Activated gamma-delta T cell treated with Interleukin-2 at 50 U/mL for 16 hours (primary cell): Measurements from ENCODE around the gene HOXB6.

Experiments
- DNase-seq: peaks from one replicate; pipeline ENCODE4 v3.0.0-alpha.2; 2020

HOXB6 gene

DNA sequence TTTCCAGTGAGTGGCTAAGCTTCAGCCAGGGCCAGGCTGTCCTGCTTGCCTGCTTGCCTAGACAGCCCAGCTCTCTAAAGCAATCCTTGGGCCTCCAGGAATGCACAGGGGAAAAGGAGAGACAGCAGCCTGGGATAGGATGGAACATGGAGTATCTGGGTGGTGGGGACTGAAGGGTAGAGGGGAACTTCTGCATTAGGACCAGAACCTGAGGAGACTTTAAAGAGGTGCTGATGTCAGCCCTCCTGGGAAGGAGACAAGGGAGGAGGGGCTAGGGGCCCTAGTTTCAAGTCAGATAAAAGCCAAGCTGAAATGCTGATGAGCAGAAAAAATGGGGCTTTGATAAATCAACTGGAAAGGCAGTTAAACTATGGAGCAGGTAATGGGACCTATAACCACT is 4.2 kb upstream of the HOXB6 start:
- no peak for DNase-seq

DNA sequence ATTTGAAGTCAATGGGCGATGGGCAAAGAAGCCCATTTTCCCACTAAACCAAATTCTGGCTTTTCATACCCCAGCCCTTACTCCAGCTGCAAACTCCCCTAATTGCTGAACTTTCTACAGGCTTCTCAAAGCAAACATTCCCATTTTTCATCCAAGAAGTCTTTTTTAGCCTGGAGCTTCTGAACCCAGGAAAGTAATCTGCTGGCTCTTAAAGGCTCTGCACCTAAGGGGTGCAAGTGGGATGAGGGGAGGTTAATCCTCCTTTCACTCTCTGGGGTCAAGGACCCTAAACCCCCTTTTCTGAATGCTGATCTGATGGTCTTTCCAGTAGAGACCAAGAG is 3.7 kb upstream of the HOXB6 start:
- no peak for DNase-seq

DNA sequence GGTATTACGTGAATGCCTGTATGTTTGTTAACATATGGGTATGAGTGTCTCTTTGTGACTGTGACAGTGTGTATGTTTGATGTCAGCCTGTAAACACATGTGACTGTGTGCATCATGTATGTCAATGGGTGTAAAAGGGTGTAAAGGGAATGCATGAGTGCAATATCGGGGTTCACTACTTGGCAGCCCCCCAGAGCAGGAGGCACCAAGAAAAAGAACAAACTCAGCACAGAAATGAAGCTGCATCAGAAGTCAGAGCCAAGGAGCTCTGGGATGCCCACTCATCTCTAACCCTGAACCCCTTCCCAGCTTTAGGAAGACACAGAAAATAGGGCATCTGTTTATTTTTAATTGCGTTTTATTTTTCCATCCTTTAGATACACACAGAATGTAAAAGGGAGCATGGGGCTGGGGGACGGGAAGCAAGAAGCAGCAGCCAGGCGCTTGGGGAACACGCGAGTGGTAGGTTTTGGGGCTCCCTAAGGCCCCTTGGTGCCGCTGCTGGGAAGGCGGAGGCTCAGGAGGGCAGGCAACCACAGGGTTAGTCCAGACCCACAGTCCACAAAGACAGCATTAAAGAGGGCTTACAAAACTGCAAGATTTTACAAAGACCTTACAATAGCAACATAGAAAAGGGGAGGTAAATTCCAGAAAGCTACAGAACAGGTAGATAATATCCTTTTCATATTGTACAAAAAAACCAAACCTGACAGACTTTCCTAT is 2.3 kb upstream of the HOXB6 start:
- DNase-seq = no peak

DNA sequence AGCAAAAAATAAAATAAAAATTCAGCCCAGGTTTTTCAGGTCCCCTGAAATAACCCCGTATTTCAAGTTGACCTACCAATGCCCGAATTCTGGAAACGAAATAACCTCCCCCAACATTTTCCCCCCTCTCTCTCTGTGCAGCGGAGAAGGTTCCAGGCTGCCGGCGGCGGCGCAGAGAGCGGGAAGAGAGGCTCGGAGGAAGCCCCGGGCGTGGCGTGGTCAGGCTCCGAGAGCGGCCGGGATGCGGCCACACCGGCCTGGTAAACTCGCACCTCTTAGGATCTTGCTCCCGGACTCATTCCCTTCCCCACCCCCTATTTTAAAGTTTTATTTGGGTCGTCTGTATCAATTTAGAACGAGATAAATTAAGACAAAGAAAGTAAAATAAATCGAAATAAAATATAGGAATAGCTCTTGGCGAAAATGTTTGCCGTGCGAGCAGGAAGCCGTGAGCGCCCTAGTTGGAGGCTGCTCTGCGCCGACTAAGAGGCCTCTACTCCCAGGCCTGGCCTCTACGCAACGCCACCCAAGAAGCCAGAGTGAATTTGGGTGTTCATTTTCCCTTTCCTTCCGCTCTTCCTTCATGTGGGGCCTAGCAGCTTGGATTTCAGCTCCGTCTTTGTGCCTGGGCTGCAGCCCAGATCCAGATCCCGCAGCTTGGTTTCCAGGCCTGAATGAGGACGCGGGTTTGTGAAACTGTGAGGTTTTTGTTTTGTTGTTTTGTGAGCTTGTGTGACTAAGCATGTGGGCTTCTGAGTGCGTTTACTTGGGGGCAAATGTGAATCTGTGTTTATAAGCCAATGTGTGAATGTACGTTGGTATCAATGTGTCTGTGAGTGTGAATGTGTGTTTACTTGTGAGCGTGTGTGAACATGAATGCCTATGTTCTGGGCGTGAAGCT is 1.5 kb upstream of the HOXB6 start:
- DNase-seq = no peak

DNA sequence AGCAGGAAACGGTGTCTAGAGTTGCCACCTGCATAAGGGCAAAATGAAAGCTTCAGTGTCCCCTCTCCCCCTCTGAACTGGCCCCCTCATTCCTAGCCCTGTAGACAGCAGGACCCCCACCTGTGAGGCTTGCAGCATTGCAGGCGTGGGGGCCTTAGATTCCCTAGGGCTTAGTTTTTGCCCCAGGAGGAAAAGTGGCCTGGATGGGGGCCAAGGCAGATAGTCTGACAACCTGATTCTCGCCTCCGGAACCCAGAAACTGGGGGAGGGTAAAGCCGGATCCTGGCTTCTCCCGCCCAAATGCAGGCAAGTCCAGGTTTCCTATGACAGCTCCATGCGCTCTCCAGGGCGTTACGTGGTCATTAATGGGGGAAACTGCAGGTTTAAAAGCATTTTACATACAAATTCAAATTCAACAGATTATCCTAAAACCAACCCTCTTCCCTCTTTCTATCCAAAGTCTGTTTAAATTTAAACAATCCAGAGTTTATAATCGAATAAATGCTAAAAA is 678 bp upstream of the HOXB6 start:
- no peak for DNase-seq

DNA sequence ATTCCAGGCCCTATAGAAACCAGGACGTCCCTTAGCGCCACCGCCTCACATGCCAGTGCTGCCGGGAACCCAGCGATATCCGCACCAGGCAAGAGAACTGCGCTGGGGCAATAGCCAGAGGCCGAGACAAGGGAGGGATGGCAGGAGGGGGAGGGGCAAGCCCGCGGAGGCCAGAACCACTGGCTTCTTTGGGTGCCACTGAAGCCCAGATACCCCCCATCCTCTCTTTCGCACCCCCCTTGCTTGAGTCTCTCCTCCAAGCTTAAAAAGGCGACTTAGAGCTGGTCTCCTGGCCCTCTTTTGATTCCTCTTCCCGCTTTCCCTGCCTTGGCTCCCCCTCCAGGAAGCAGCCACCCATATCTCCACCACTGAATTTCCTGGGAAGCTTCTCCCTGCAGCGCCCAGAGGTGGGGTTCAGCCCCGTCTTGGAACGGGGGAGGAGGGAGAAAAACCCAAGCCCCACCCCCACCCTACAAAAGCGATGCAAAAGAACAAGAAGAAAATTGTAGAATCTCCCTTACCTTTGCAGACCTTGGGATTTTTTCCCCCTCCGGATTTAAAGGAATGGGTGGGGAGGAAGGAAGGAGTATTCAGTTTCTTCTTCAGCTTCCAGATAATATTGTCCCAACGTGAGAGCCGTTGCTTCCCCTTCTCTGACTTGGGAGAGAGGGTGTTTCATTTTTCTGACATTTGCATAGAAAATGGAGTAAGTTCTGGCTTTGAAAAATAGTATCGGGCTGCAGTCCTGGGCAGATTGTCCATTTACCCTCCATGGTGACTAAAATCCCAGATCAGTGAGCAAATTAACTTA is 622 bp downstream of the HOXB6 start:
- DNase-seq = no peak

DNA sequence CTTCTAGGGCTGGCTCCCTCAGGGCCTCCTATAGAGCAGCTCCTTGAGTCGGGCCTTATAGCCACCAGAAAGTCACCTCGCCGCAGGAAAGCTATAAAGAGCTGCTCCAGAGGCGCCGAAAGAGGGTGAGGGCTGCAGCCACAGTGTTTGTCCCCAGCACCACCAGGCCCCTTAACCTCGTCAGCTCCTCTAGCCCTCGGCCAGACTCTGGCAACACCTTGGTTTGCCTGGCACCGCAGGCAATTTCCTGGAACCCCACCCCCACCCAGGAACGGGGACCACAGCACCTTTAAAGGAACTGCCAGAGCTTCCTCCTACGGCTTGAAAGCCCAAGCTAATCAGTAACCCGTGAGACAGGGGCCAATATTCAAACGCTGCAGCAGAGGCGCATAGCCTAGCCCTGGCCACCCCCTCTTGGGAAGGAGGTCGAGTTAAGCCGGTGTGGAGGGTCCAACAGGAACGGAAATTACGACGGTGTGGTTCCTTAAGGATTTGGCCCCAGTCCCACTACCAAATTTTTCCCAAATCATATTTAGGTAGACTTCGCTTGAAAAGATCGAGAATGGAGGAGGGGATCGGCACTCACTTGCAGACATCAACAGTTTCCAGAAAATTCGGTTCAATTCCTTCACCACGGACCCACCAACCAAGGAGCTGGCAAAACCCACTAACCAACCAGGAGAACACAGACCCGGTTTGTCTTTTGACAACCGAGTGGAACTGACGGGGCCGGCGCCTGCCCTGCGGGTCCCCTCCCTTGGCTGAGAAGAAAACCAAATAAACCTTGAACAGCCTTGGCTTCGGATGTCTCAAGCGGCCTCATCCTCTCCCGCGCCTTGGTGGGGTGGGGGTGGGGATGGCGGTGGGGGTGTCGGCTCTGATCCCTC is 3.0 kb downstream of the HOXB6 start:
- no peak for DNase-seq

DNA sequence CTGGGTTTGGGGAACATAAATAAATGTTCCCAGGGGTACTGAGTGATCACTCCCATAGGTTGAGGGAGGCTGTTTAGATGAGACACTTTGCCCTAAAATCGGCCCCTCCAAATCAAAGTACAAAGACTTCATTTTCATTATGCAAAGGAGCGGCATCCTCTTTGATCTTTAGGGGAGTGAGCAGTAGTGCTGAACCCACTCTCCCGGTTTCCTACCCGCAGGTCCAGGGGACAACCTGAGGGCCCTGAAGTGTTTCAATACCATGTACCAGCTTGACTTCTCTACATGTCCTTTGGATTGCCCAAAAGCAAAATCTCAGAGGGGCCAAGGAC is 3.6 kb downstream of the HOXB6 start:
- no peak for DNase-seq

DNA sequence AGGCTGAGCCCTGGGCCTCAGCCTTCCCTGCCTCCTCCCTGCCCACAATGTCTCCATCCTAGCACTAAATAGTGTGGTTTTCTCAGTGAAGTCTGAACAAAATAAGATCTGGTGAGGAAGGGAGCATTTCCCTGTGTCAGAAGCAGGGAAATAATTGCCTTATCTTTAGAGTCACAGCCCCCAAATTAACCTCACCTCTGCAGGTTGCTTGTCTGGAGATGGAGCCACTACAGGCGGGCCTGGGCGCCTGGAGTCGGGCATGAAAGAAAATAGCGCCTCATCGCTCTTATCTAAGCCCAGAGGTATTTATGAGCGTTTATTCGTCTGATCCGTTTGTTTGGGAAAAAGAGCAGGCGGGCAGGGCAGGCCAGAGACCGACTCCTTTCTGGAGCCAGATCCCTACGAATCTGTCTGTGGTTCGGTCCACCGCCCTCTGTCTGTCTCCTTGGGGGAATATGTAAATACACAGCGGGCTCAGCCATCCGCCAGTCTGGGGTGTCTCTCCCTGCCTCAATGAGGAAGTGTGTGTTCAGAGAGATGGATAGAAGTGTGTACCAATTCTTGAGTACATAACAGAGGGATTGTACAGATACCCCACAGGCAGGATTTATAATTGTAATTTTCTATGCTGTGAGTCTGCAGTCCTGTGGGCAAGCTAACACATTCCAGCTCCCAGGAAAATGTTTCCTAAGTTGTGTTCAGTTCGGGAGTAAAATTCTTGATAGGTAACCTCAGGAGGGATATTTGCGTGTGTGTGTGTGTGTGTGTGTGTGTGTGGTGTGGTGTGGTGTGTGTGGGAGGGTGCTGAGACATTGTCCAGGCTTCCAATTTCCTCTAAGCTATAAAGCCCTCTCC is 4.3 kb downstream of the HOXB6 start:
- DNase-seq = no peak

DNA sequence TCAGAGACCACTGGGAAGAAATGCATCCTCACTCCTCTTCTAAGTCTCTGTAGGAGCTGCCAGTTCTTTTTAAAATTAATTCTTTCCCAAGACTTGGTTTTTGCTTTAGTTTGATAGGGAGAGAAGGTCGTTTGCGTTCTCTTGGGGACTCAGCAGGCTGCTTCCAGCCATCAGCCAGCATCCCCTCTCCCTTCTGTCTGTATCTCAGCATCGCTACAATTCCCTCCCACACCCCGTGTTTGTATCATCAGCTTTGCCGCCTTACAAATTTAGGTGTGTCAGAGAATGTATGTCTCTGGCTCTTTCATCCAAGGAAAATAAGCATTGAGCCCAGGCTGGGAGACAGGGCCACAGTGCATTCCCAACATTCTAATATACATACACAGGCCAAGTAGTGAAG is 5.4 kb downstream of the HOXB6 start:
- DNase-seq = no peak

DNA sequence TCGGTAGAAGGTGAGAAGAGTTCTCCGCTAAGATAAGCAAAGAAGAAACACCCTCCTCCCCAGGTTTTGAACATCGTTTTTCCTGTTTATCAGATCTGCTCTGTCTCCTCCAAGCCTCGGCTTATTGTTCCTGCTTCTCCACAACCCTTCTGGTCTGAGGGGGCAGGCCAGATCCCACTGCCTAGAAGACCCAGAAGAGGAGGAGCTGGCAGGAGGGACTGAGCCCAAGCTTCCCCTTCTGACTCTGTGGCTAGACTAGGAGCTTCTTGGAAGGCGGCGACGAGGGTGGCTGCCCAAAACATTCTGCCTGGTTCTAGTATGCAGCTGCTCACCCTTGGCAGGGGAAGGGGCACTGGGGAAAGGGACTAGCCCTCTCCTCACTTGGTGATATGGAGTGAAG is 6.0 kb downstream of the HOXB6 start:
- DNase-seq = no peak

DNA sequence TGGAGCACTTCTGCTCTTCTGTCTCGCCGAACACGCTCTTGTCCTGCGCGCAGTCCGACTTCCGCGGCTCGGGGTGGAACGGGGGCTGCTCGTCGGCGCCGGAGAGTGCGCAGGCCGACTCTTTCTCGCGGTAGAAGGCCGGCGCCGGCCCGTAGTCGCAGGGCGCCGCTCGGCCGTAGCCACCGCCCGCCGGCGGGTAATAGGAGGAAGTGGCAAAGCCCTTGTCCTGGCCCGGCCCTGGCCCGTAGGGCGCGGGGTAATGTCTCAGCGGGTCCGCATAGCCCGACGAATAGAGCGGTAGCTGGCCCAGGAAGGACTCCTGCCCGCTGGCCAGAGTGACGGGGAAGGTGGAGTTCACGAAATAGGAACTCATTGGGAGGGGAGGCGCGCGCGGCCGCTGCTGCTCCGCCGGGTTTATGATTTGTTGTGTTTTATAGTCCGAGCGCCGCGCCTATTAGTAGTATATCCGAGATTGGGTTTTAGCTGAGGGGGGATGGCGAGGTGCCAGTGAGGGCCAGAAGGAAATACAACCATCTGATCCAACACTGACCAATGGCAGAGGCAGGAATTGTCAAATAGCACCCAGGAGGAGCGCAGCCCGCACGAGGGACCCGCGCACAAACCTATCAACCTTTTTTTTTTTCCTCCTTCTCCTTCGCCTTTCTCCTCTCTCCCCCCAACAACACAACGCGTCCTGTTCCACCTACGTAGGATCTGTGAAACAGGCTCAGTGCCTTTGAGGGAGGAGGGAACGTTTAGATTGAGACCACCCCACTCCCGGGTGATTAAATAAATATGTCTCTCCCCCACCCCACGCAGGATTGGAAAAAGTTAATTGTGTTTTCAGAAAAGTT is 6.8 kb downstream of the HOXB6 start:
- no peak for DNase-seq

DNA sequence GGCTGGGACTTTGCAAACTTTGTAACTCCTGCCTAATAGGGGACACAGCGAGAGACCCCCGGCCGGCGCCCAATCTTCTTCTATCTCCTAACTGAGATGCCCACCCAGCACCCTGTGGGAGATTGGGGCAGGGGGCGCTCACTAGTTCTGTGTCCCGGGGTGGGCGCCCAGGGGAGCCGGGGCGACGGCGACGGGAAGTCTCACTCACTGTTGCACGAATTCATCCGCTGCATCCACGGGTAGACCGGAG is 7.3 kb downstream of the HOXB6 start:
- no peak for DNase-seq

DNA sequence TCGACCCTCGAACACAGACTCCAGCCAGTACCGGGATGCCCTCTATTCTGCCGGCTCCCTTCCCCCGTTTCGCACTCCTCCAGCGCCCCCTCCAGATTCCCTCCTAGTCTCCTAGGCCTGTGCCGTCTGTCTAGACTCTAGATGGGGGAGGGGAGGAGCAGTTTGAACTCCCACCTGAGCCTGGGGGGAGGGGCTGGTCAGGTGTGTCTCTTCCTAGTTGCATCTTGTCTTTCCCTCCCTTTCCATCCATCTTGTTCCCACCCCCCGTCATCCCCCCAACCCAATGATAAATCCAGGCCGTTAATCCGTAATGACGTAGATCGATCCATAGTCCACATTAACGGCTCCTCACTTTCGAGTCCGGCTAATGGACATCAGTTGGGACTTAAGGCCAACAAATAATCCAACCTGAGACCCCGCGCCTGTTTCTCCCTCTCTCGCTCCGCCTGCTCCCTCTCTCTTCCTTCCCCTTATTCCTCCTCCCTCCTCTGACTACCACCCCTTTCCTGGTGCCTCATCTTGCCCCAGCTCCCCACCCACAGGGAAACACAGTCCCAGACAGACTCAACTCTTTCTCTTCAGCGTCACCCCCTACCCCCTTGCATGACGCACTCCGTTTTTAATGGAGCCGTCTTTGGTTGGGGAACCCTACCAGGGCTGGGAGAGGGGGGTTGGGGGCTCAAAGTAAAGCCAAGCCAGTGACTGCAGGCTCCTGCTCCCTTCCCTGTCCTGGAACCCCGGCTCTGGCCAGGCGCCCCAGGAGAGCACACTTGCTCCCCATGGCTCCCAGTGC is 7.9 kb downstream of the HOXB6 start:
- no peak for DNase-seq

DNA sequence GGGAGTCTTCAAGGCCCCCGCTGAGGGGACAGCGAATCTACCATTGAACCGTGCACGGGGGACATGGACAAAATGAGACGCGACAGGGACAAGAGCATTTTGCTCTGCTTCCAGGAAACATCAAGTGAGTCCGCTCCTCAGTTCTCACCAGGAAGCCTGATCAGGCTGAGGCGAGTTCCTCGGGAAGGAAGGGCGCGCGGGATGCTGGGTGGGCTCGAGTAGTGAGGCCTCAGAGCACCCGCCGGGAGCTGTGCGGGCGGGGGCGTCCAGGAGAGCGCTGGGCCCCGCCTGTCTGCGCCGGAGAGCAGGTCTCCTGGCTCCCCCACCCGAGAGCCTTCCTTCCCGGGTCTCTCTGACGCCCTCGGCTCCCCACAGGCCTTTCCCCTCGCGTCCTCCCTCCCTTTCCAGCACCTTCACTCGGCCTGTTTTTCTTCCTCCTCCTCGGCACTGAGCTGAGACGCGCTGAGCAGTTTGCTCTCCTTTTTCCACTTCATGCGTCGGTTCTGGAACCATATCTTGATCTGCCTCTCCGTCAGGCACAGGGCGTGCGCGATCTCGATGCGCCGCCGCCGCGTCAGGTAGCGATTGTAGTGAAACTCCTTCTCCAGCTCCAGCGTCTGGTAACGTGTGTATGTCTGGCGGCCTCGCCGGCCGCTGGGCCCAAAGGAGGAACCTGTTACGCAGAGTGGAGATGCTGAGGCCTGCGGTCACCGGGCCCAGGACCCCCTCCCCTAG is 8.6 kb downstream of the HOXB6 start:
- no peak for DNase-seq

DNA sequence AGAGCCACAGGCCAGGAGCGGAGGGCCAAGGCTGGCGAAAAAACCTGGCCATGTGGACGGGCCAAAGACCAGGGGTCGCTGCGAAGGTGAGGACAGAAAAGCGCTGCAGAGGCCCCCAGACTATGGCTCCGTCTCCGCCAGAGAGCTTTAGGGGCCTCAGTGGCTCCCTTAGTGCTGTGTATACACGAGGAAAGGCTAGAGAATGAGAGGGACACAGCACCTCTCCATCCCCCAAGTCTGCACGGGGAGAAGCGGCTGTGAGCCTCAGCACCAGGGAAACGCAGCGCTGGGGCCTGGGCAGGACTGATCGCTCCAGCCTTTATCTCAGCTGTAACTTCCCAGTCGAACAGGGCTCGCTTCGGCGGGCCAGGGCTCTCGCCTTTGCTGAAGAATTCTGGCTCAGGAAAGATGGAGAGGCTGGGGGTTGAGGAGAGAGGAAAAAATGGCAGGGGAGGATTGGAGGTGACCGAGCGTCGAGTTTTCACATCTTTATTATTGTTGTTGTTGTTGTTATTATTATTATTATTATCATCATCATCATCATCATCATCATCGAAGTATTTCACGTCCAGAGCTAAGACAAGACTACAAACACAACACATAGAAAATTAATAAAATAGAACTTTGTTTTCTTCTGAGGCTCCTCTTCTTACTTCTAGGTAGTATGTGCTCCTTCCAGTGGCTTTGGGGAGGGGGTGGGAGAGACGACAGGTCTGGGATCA is 9.3 kb downstream of the HOXB6 start:
- no peak for DNase-seq

DNA sequence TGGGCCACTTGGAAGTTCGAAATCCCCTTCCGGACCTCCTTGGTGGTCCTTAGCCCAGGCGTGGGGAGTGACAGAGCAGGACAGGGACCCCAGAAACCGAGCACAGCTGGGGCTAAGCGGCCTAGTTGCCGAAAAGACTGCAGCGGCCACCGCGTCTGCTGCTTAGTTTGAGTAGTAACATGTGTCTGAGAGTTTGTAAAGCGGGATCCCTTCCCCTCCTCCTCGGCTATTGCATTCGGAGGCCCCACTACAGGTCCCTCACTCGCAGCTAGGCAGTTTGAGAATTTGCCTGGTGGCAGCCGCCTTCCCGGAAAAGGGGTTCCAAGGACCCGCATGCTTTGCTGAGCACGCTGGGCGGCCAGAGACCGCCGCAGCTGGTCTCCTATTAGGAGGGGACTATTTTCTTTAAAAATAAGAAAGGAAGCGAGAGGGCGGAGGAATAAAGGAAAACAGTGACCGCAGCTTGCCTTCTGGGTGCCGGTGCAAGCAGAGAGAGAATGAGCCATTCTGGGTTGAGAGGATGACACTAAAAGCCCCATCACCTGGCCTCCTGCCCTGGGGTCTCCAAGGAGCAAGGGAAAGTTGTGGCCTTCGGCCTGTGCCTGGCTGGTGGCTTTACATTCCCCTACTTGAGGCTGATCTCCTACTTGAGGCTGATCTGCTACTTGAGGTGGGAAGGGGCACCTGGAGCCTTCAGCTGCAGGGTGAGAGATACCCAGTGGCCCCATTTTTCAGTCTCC is 10.1 kb downstream of the HOXB6 start:
- no peak for DNase-seq
